GM15510 (cell line): Measurements from ENCODE around the gene NINJ1.

Source experiments
- POLR2A ChIP-seq: IDR thresholded peaks from 3 replicates; pipeline ENCODE4 v1.6.1; 2011; ENCODE audit warnings: borderline replicate concordance; ENCODE audit not compliant: insufficient read length; ENCODE audit errors: extremely low read depth

NINJ1 gene, protein sequence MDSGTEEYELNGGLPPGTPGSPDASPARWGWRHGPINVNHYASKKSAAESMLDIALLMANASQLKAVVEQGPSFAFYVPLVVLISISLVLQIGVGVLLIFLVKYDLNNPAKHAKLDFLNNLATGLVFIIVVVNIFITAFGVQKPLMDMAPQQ

DNA sequence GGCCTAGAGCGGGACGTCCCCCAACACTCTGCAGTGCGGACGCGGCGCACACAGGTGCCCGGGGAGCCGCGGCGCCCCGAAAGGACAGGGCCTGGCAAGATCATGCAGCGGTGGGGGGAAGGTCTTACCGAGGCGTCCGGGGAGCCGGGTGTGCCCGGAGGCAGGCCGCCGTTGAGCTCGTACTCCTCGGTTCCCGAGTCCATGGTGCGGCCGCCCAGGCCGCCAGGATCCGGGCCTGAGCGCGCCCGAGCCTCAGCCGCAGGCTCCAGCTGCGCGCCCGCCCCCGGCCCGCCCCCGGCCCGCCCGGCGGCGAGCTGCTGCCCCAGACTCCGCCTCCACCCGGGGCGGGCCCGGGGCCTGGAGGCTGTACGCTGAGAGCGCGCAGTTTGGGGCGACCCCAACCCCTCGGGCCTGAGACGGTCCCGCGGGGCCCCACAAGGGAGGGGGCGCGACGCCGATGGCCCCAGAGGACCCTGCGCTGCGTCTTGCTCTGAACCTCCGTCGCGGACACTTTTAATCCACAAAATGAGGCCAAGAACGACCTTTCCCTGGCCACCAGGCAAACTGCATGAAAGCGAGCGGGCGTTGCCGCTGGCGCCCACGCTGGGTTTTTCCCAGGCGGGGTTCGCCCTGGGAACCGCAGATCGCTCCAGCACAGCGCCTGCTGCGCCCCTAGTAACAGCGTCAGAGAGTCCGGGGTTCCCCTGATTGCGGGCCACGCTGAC is at the start of gene NINJ1:
TSS of gene NINJ1 (minus strand) at position 237 of the 725 bp plus-strand sequence. CDS start at position 203, 34 bp downstream.
- TF ChIP-seq POLR2A = peak; percentile 63

DNA sequence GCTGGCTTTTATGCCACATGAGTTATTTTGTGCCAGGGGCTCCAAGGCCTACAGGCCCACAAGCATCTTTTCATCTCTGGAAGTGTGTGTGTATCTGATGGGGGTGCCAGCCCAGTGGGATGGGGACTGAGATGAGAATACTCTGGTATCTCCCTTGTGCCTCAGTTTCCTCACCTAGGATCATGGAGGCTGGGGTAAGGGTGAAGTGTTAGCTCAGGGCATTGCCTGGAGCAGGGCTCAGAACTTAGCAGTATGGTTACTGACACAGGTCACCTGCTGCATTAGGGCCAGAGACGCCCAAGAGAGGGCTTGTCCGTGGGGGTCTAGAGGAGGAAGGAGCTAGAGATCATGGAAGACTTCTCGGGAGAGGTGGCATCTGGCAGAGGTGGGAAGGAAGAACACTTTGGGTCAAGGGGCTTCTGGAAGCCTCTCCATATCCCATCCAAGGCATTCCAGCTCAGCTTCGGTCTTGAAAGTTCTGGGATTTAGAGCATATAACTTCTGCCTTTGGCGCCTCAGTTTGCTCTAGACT is 49.1 kb upstream of the NINJ1 start:
- no peak for TF ChIP-seq POLR2A

DNA sequence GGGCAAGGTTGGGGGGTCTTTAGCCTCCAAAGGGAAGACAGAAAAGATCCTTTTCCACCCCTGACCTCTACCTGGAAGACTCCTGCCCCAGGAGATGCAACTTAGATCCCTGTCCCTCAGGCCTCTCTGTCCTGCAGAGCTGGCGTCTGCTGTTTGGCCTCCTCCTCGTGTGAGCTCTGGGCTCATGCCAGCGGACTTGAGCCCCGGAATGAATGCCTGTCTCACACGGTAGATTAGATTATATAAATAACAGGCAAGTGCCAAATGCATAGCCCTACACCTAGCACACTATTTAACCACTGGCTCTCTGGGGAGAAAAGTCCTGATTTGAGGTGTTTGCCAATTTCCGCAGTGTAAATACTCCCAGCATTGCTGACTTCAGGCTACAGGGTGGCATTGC is 48.5 kb upstream of the NINJ1 start:
- no peak for TF ChIP-seq POLR2A

DNA sequence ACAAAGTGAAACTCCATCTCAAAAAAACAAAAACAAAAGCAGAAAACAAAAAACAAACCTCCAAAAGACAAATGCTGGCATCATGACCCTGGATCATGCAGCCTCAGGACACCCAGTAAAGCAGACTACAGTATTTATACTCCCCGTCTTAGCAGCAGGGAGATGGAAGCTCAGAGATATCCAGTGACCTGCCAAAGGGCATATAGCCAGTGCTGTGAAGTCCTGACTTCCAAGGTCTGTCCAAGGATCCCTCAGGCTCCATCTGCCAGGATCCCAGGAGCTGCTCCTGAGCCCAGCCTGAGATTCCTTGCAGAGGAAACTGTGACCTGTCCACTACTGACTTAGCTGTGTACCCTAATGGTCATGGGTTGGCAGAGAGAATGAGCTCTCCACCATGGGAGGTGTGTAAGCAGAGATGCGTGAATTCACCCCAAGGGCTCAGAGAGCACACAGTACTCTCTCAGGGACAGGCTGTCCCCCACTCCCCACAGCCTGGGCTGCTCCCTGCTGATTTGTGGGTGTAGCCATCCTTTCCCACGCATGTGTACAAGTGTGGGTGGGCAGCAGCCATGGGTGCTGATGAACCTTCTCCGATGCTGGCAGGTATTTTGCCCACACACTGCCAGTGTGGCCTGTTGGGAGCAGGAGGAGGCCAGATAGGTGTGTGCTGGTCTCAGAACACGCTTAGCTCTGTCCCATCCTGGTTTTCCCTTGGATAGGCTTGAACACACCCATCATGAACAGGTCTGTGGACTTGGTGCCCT is 47.8 kb upstream of the NINJ1 start:
- TF ChIP-seq POLR2A = no peak

DNA sequence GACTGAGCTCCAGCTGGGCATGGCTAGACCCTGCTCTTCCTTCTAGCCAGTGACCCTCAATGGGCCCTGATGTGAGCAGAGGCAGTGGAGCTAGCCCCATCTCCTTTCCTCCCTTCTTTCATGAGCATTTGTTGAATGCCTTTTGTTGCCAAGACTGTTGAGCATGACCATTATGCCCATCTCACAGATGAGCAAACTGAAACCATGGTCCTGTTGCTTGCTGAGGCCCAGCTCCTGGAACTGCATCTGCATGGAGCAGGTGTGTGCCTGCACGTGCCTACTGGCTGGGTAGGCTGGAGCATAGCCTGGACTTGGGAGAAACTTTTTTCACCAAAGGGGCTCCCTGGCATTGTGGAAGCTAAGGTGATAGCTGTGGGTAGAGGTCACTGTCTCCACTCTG is 46.9 kb upstream of the NINJ1 start:
- TF ChIP-seq POLR2A = no peak

DNA sequence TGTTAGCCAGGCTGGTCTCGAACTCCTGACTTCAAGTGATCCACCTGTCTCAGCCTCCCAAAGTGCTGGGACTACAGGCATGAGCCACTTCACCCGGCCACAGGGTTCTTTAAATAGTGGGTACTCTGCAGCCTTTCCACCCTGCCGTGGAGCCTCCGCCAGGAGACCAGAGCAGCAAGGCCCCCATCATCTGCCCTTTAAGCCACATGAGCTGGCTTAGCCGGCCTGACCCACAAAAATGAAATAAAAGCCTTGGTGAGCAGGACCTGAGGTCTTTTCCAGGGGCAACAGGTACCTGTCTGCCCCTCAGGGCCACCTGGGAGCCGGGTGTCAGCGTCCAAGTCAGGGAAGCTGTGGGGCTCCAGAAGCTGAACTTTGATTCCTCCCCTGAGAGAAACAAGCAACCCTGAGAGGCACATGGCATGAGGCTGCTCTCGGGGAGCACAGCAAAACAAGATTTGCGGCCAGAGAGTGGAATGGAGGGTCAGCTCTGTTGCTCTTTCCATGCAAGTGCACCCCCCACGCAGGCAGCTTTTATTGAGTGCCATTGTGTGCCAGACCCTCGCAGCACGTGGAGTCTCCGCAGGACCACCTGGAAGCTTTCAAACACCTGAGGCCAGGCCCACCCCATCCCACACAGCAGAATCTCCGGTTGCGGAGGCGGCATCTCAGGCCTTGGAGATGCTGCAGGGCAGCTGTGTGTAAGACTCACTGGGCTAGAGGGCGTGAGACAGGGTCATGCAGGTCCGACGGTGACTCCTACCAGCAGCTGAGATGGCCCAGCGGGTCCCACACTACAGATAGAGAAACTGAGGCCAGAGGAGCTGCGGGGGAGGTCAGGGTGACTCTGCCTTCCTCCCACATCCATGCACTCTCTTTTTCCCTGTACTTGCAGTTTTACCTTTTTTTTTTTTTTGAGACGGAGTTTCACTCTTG is 45.1 kb upstream of the NINJ1 start:
- TF ChIP-seq POLR2A = no peak

DNA sequence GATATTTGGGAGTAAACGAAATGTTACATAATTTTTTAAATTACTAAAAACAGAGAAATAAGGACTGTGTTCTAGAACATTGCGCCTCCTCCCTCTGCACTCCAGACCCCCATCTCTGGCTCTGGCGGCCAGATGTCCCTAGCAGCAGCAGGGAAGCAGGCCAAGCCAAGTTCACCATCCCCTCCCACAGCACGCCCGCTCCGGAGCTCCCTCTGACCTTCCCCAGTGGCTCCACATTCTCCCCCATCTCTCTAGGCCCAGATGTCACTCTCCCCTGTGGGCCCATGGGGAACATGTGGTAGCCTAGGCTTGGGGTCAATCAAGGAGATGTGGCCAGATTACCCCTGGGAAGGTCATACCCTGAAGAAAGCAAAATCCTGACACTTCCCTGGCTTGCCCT is 43.6 kb upstream of the NINJ1 start:
- no peak for TF ChIP-seq POLR2A

DNA sequence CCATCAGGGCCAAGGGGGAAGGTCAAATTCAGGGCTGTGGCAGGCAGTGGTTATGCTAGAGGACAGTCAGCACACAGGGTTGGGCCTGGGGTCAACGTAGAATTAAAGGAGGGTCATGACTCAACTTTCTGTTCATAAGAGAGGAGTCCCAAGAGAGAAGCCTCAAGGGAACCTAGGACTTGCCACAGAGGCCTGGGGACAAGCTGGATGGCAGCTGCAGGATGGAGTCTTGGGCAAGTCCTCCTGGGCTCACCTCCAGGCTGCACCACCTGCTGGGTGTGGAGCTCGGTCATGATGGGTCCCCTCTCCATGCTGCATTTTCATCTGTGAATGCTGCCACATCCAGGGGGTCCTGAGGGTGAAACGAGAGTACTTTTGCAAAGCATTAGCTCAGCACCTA is 40.9 kb upstream of the NINJ1 start:
- TF ChIP-seq POLR2A = no peak

DNA sequence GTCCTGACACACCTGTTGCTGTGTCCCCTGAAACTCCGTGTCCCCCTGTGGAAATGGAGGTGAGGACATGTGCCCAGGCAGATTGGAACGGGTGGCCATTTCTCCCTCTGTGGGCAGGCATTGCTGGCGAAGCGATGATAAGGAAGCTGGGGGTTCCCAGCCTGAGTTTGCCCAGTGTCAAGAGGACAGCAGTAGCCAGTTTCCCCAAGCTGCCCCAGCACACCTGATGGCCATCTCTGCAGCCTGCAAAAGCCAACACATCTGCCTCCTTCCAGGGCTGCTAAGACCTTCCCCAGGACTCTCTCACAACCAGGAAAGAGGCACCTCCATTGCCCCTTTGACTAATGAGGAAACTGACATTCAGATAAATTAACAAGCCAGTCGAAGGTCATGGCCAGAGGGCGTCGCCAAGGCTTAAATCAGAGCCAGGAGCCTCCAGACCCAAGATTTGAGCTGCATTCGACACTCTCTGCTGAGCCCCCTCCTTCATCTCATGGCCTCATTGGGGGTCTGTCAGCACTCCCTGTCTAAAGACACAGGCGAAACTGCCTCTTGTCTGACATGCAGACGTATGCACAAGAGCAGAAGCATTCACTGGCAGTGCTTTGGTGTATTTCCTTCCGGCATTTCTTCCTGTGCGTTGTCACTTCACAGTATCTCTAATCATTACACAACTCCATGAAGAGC is 39.5 kb upstream of the NINJ1 start:
- TF ChIP-seq POLR2A = no peak

DNA sequence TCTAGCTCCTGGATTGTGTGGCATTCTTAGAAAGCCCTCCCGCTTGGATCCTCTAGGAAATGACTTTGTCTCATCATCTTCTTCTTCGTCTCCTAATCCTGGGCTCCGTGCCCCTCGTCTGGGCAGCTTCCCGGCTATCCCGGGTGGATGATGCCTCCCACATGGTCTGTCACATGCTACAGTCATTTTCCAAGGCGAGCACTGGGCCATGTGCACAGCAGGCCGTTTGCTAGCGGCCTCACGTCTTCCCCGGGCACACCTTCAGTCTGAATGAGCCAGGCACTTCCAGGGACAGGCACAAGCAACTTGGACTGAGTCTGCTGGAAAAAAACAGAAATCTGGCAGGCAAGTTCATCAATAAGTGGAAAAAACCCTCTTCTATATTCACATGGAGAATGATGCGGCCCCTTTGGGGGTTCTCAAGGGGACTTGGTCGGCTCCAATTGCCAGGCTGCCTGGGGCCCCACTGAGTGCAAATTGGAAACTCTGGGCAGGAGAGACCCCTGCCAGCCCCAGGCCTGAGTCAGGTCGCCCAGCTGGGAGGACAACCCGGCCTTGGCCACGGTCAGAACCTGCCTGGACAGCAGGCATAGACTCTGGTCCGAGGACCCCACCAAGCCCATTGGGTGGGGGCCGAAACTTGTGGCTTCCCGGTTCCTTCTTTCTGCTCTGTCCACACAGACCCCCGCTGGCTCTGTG is 38.8 kb upstream of the NINJ1 start:
- TF ChIP-seq POLR2A = no peak

DNA sequence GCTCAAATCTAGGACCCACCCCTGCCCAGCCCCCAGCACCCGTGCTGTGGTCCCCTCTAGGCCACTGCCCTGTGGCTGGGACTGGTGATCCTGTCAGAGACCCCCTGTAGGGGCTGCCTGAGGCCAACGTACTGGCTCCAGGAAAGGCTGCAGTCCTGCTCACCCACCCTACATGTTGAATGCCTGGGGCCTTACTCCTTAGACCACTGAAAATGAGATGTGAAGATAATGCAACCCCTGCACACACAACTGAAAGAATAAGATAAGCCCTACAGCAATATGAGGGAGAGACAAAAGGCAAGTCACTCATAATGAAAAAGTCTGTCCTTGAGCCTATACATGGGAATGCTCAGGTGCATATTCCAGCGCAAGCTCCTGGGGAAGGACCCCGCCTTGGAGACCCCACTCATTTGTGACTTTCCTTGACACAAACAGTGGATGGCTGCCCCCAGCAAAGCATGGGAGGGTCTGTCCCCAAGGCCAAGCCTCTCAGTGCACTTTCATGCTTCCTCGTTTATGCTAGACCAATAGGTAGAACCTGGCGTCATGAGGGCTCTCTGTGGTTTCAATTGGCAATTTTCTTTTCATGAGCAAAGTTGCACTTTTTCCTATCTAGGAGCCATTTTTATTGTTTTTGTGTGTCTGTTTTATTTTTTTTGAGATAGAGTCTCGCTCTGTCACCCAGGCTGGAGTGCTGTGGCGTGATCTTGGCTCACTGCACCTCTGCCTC is 37.4 kb upstream of the NINJ1 start:
- TF ChIP-seq POLR2A = no peak

DNA sequence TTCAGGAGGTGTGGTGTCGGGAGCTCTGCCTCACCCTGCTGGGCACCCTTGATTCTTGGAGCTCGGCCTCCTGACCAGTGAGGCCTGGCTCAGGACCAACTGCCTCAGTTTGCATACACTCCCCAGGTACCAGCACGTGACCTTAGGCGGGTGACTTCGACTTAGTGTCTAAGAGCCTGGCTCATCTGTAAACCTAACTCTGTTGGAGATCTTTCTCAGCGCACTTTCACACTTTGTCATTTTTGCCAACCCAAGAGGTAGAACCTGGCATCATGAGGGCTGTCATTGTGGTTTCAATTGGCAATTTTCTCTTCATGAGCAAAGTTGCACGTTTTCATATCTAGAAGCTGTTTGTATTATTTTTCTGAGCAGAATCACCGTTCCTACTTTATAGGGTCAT is 36.5 kb upstream of the NINJ1 start:
- no peak for TF ChIP-seq POLR2A

DNA sequence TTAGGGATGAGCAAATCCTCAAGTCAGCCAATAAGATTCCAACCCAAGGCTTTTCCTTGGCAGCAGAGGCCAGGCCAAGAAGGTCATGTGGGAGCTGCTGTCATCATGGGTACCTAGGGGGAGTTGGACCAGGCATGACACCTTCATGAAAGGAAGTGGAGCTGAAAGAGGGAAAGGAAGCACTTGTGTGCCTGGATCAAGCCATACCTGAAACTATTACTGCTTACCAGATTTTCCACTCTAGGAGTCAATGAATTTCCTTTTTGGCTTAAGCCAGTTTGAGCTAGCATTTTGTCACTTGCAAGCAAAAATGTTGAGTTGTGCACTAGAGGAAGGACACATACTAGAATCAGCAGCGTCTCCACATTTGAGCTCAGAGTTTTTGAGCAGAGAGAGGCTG is 35.4 kb upstream of the NINJ1 start:
- no peak for TF ChIP-seq POLR2A
